ENCODE measurements around the gene FLOT2. TPM values are rescaled to one million over a fixed set of nuclear protein-coding genes. Genes with fewer than 3 reads are reported as not detected.

Gene FLOT2, protein sequence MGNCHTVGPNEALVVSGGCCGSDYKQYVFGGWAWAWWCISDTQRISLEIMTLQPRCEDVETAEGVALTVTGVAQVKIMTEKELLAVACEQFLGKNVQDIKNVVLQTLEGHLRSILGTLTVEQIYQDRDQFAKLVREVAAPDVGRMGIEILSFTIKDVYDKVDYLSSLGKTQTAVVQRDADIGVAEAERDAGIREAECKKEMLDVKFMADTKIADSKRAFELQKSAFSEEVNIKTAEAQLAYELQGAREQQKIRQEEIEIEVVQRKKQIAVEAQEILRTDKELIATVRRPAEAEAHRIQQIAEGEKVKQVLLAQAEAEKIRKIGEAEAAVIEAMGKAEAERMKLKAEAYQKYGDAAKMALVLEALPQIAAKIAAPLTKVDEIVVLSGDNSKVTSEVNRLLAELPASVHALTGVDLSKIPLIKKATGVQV
- total RNA-seq: 100 to 1,000 TPM; 132 to 152 (median 152) TPM
- total RNA-seq (2013): 62.4 TPM

DNA sequence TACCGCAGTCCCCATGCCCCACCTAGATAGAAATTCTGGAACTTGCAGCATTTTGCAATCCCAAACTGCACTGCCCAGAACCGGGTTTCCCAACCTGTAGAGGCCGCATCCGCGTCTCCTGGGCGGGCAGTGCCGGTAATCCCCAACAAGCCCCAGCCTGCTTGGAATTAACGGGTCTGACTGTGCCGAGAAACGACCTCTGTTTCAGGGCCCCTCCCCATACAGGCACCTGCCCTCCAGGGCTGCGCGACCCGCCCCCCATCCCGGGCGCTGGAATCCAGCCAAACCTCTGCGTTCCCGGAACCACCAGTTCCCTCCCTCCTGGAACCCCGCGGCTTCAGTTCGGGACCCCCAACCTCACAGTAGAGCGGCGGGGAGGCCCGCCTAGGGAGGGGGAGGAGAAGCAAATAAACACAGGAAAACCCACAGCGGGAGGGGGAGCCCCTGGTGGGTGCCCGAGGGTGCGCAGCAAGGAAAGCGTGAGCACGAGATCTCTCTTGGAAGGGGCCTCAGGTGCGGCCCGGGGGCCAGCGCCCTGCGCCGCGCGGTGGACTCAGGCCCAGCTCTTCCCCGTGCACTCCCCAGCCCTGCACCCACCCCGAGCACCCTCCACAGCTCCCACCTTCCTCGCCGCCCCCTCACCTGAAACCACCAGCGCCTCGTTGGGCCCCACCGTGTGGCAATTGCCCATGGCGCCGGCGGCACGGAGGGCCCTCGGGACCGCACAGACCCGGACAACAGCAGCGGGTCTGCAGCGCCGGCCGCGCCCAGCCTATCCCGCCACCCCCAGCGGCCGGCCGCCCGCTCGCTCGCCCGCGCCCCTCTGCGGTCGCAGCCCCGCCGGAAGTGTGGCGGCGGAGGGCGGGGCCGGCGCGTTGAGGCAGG is at the start of gene FLOT2:
Gene FLOT2, minus strand, starts transcription at position 850 of the 885 bp plus-strand sequence. Its CDS starts 159 bp downstream, at position 691.
- Histone ChIP-seq H3K9me3 (ENCODE audit: control insufficient read depth, insufficient read depth, low read length) (no peaks in the 10 kb centered on the region), H3K4me1 (ENCODE audit: control insufficient read depth, insufficient read depth, low read length) (peaks cover 71% of the 10 kb centered on the region), H3K27ac (ENCODE audit: low read length) (peak within 1 kb of the TSS; percentile 89), H3K27me3 (ENCODE audit: control insufficient read depth, insufficient read depth, low read length) (no peaks in the 10 kb centered on the region), H3K36me3 (ENCODE audit: control insufficient read depth, insufficient read depth, low read length) (no peaks in the 10 kb centered on the region), H3K4me3 (ENCODE audit: low read length) (peak within 1 kb of the TSS; percentile 94)
- ATAC-seq (peak; percentile 74 to 80 (median 76)), DNase-seq (peak; percentile 61 to 82)
- WGBS (ENCODE audit: insufficient coverage): under 1% methylated on average over 70 of the region's 73 CpGs
- Mint-ChIP-seq H3K27me3 (ENCODE audit: low read depth in 2 of 2) (no peaks in the 10 kb centered on the region), H3K27ac (peak within 1 kb of the TSS; percentile 93 to 97), H3K4me1 (peaks cover 53 to 65% of the 10 kb centered on the region in 2 donors), H3K9me3 (no peaks in the 10 kb centered on the region), H3K4me3 (peak within 1 kb of the TSS; percentile 90), H3K36me3 (no peaks in the 10 kb centered on the region)
- intact Hi-C loops (cut with micrococcal nuclease): loop anchor here (5.0 to 10.0 kb wide), 2 partner anchors 52 to 170 kb away; partner anchors contain the start of genes FAM222B, NEK8 and TLCD1
- TF ChIP-seq, protein P1, sequence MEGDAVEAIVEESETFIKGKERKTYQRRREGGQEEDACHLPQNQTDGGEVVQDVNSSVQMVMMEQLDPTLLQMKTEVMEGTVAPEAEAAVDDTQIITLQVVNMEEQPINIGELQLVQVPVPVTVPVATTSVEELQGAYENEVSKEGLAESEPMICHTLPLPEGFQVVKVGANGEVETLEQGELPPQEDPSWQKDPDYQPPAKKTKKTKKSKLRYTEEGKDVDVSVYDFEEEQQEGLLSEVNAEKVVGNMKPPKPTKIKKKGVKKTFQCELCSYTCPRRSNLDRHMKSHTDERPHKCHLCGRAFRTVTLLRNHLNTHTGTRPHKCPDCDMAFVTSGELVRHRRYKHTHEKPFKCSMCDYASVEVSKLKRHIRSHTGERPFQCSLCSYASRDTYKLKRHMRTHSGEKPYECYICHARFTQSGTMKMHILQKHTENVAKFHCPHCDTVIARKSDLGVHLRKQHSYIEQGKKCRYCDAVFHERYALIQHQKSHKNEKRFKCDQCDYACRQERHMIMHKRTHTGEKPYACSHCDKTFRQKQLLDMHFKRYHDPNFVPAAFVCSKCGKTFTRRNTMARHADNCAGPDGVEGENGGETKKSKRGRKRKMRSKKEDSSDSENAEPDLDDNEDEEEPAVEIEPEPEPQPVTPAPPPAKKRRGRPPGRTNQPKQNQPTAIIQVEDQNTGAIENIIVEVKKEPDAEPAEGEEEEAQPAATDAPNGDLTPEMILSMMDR (IDR thresholded peaks at IDR 0.05): peak; percentile 50

DNA sequence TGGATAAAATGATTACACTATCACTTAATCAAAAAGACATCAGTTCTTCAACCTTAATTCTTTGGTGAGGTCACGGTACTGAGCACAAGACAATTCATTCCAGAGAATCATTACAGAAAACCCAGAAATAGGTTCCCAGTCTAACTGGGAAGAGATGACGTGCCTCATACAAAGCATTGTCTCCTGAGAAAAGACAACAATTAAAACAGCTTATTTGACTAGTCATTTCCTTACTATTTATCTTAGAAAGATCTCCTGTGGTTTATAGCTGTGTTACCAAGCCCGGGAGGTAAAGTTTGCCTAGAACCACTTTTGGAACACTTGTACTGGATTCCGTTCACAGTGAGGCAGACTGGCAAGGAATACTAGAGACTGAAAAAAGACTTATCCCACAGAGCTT is 48.7 kb upstream of the FLOT2 start:
- no peaks in the 10 kb centered on the region for H3K27me3 Mint-ChIP-seq (ENCODE audit: low read depth in 2 of 2)
- intact Hi-C loops (cut with micrococcal nuclease): no loop called here
- no peak overlapping the region for H3K27ac ChIP-seq (ENCODE audit: low read length)
- H3K4me1 ChIP-seq (ENCODE audit: control insufficient read depth, insufficient read depth, low read length): peaks cover 32% of the 10 kb centered on the region
- H3K36me3 ChIP-seq (ENCODE audit: control insufficient read depth, insufficient read depth, low read length): peaks cover 13% of the 10 kb centered on the region
- no peaks in the 10 kb centered on the region for H3K9me3 ChIP-seq (ENCODE audit: control insufficient read depth, insufficient read depth, low read length)
- H3K4me3 Mint-ChIP-seq: peak overlapping the region; percentile 8
- H3K4me3 ChIP-seq (ENCODE audit: low read length): no peak overlapping the region
- TF ChIP-seq, protein P1 (IDR thresholded peaks at IDR 0.05): no peak
- H3K27ac Mint-ChIP-seq: no peak overlapping the region
- ATAC-seq (no peak), DNase-seq (peak in 1 of 2 donors; percentile 28)
- H3K9me3 Mint-ChIP-seq: no peaks in the 10 kb centered on the region
- 46% methylated on average over 4 of the region's 4 CpGs for WGBS (ENCODE audit: insufficient coverage)
- peaks cover 52 to 59% of the 10 kb centered on the region in 2 donors for H3K4me1 Mint-ChIP-seq
- H3K27me3 ChIP-seq (ENCODE audit: control insufficient read depth, insufficient read depth, low read length): no peaks in the 10 kb centered on the region
- H3K36me3 Mint-ChIP-seq: no peaks in the 10 kb centered on the region

DNA sequence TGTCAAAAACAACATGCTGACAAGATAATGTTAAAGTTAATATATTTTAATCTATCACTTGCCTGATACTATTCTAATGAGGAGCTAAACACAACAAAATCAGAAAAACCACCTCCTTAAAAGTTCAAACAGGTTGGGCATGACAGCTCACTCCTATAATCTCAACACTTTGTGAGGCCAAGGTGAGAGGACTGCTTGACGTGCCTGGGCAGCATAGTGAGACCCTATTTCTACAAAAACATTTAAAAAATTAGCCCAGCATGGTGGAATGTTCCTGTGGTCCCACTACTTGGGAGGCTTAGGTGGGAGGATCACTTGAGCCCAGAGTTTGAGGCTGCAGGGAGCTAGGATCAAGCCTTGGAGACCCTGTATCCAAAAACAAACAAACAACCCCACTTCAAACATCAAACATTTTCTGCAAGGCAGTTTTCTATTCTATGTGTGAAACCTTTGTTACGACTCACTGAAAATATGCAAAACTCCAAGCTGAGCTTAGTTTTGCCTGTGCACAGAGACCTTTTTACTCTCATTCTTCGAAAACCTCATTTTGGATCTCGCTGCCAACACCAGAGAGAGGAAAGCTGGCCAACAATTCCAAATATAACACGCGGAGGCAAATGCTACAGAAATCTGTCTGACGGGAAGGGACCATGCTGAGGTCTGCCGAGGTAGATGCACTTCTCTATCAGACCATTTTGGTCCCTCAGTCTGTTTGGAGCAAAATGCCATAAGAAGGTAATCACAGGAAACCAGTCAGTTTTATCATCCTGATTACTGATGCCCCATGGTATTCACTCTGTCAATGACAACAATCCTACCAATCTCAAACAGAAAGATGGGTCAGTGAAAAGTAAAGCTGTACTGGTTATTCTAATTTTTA is 47.6 kb upstream of the FLOT2 start:
- no peak overlapping the region for H3K27ac ChIP-seq (ENCODE audit: low read length)
- Mint-ChIP-seq H3K27ac (no peak overlapping the region), H3K4me1 (peaks cover 60 to 63% of the 10 kb centered on the region in 2 donors), H3K4me3 (peak overlapping the region; percentile 28), H3K36me3 (no peaks in the 10 kb centered on the region), H3K27me3 (ENCODE audit: low read depth in 2 of 2) (no peaks in the 10 kb centered on the region), H3K9me3 (no peaks in the 10 kb centered on the region)
- intact Hi-C loops (cut with micrococcal nuclease): no loop called here
- H3K27me3 ChIP-seq (ENCODE audit: control insufficient read depth, insufficient read depth, low read length): no peaks in the 10 kb centered on the region
- peaks cover 32% of the 10 kb centered on the region for H3K4me1 ChIP-seq (ENCODE audit: control insufficient read depth, insufficient read depth, low read length)
- H3K4me3 ChIP-seq (ENCODE audit: low read length): no peak overlapping the region
- TF ChIP-seq, protein P1 (IDR thresholded peaks at IDR 0.05): no peak
- 76% methylated on average over 8 of the region's 8 CpGs for WGBS (ENCODE audit: insufficient coverage)
- DNase-seq: no peak
- H3K9me3 ChIP-seq (ENCODE audit: control insufficient read depth, insufficient read depth, low read length): no peaks in the 10 kb centered on the region
- H3K36me3 ChIP-seq (ENCODE audit: control insufficient read depth, insufficient read depth, low read length): peaks cover 13% of the 10 kb centered on the region
- ATAC-seq: no peak
